ENCODE results near the gene LIFR.
"Not testable (repeated sequence)": the region's sequence is repeated elsewhere in the genome, so short reads cannot be mapped to it uniquely, and the experiment has no call there.

LIFR gene

GRCh38 chr5:38600329-38601045 lies 44.0 kb upstream of the LIFR start:
- no peak for TF ChIP-seq CTCF (IDR thresholded peaks at IDR 0.05; ENCODE audit: insufficient read depth, missing control alignments)
- DNase-seq (ENCODE audit: insufficient read length, low spot score) = no peak
- FAIRE-seq = no peak

- FAIRE-seq; DNase-seq (ENCODE audit: insufficient read length, low spot score): not testable (repeated sequence)
These were observed 43.3 kb upstream of the LIFR start for GRCh38 chr5:38599751-38600150.

- no peak for TF ChIP-seq CTCF (IDR thresholded peaks at IDR 0.05; ENCODE audit: insufficient read depth, missing control alignments)
- FAIRE-seq (no peak), DNase-seq (ENCODE audit: insufficient read length, low spot score) (no peak)
These were observed 42.7 kb upstream of the LIFR start for GRCh38 chr5:38598994-38599617.

- no peak for FAIRE-seq
- DNase-seq (ENCODE audit: insufficient read length, low spot score) = no peak
- no peak for TF ChIP-seq CTCF (IDR thresholded peaks at IDR 0.05; ENCODE audit: insufficient read depth, missing control alignments)
These were observed 42.0 kb upstream of the LIFR start for GRCh38 chr5:38598296-38598993.

- DNase-seq (ENCODE audit: insufficient read length, low spot score) (no peak), FAIRE-seq (no peak)
- TF ChIP-seq CTCF (IDR thresholded peaks at IDR 0.05; ENCODE audit: insufficient read depth, missing control alignments) = no peak
These were observed 40.5 kb upstream of the LIFR start for GRCh38 chr5:38596981-38597380.

- TF ChIP-seq CTCF (IDR thresholded peaks at IDR 0.05; ENCODE audit: insufficient read depth, missing control alignments) = no peak
- DNase-seq (ENCODE audit: insufficient read length, low spot score) = no peak
- FAIRE-seq = no peak
These were observed 38.8 kb upstream of the LIFR start for GRCh38 chr5:38595132-38595745.

- TF ChIP-seq CTCF (IDR thresholded peaks at IDR 0.05; ENCODE audit: insufficient read depth, missing control alignments) = no peak
- no peak for DNase-seq (ENCODE audit: insufficient read length, low spot score)
- no peak for FAIRE-seq
These were observed 37.5 kb upstream of the LIFR start for GRCh38 chr5:38593959-38594358.

Measured in D721Med (cell line).